DND-41 (cell line): Measurements from ENCODE around the gene PTCD3.

Experiments
- ATAC-seq: fragments of 200-7000 bp; cut with Tn5 transposase; 3 replicates; pipeline ENCODE4 v1.9.1; 2021; ENCODE audit warnings: low read depth; ENCODE audit not compliant: insufficient read depth
- DNase-seq: peaks from one replicate; pipeline ENCODE4 v3.0.0-alpha.2; 2020
- H2AFZ ChIP-seq: 2 replicates; pipeline ENCODE4 v1.6.0; 2012; ENCODE audit warnings: low read depth, low read length
- H3K27ac ChIP-seq: 2 replicates; pipeline ENCODE4 v1.5.1; 2012; ENCODE audit warnings: low read length, inconsistent platforms
- H3K27me3 ChIP-seq: fragments of 200-600 bp; sonication (generic); 2 replicates; pipeline ENCODE4 v1.6.0; 2012; ENCODE audit warnings: low read length, mild to moderate bottlenecking, inconsistent platforms; ENCODE audit not compliant: insufficient read depth, poor library complexity
- H3K36me3 ChIP-seq: 2 replicates; pipeline ENCODE4 v1.5.1; 2012; ENCODE audit warnings: low read length, inconsistent platforms; ENCODE audit not compliant: insufficient read depth
- H3K4me1 ChIP-seq: 2 replicates; pipeline ENCODE4 v1.5.1; 2012; ENCODE audit warnings: mild to moderate bottlenecking, low read length; ENCODE audit not compliant: insufficient read depth
- H3K4me2 ChIP-seq: 2 replicates; pipeline ENCODE4 v1.6.0; 2012; ENCODE audit warnings: mild to moderate bottlenecking, moderate library complexity, low read length, inconsistent platforms; ENCODE audit not compliant: insufficient read depth
- H3K4me3 ChIP-seq, 2 experiments: fragments of 200-600 bp in 1 of 2; shearing (Covaris generic) in 1 of 2; 2 replicates each; pipeline ENCODE4 v1.5.1; 2012 to 2016; ENCODE audit warnings: inconsistent platforms in 2 of 2, low read length in 2 of 2, mild to moderate bottlenecking in 2 of 2, low read depth in 1 of 2, moderate library complexity in 1 of 2
- H3K79me2 ChIP-seq: 2 replicates; pipeline ENCODE4 v1.6.0; 2012; ENCODE audit warnings: low read length, inconsistent platforms; ENCODE audit not compliant: insufficient read depth
- H3K9ac ChIP-seq: 2 replicates; pipeline ENCODE4 v1.6.0; 2012; ENCODE audit warnings: low read depth, mild to moderate bottlenecking, inconsistent platforms, low read length, moderate library complexity
- H3K9me3 ChIP-seq: 2 replicates; pipeline ENCODE4 v1.5.1; 2012; ENCODE audit warnings: low read length, moderate library complexity, mild to moderate bottlenecking, inconsistent platforms; ENCODE audit not compliant: insufficient read depth, severe bottlenecking
- H4K20me1 ChIP-seq: 2 replicates; pipeline ENCODE4 v1.6.0; 2012; ENCODE audit warnings: low read length; ENCODE audit not compliant: insufficient read depth
- EZH2 ChIP-seq: IDR thresholded peaks from 3 replicates; pipeline ENCODE4 v1.6.1; 2012; ENCODE audit warnings: borderline replicate concordance, low read depth, mild to moderate bottlenecking, moderate library complexity, low read length, inconsistent platforms; ENCODE audit not compliant: severe bottlenecking
- TF ChIP-seq, protein P1 (sequence below): IDR thresholded peaks from 2 replicates; pipeline ENCODE4 v1.5.1; 2012; ENCODE audit warnings: borderline replicate concordance, low read length, moderate library complexity, mild to moderate bottlenecking; ENCODE audit not compliant: poor library complexity, severe bottlenecking; ENCODE audit errors: extremely low read depth

Gene PTCD3

DNA sequence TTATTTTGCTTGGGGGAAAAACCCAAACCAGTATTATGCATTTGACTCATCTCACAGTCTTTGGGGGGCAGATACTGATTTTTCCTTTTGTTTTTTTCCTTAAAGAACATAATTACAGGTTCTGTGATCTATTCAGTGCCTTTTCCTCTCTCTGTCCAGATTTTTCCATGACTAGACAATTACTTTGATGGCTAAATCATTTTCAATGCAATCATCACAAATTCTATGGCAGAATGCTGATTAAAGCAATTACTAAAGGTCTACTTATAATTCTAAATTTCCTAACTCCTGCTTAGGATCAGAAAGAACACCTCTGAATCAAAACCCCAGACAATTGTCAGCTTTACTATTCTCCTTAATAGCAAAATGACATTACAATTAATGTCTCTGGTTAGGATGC is 39.1 kb upstream of the PTCD3 start:
- Histone ChIP-seq H3K4me2 (no peak overlapping the region), H3K79me2 (no peaks in the 10 kb centered on the region), H3K4me3 (no peak overlapping the region), H3K9ac (no peak overlapping the region), H3K9me3 (no peaks in the 10 kb centered on the region), H3K27ac (peak overlapping the region; percentile 16), H3K4me1 (peaks cover 26% of the 10 kb centered on the region), H2AFZ (no peak overlapping the region), H3K27me3 (no peaks in the 10 kb centered on the region), H4K20me1 (no peaks in the 10 kb centered on the region), H3K36me3 (peaks cover 93% of the 10 kb centered on the region)
- TF ChIP-seq, protein P1, sequence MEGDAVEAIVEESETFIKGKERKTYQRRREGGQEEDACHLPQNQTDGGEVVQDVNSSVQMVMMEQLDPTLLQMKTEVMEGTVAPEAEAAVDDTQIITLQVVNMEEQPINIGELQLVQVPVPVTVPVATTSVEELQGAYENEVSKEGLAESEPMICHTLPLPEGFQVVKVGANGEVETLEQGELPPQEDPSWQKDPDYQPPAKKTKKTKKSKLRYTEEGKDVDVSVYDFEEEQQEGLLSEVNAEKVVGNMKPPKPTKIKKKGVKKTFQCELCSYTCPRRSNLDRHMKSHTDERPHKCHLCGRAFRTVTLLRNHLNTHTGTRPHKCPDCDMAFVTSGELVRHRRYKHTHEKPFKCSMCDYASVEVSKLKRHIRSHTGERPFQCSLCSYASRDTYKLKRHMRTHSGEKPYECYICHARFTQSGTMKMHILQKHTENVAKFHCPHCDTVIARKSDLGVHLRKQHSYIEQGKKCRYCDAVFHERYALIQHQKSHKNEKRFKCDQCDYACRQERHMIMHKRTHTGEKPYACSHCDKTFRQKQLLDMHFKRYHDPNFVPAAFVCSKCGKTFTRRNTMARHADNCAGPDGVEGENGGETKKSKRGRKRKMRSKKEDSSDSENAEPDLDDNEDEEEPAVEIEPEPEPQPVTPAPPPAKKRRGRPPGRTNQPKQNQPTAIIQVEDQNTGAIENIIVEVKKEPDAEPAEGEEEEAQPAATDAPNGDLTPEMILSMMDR, result no peak
- no peak for TF ChIP-seq EZH2
- DNase-seq (no peak), ATAC-seq (no peak)

DNA sequence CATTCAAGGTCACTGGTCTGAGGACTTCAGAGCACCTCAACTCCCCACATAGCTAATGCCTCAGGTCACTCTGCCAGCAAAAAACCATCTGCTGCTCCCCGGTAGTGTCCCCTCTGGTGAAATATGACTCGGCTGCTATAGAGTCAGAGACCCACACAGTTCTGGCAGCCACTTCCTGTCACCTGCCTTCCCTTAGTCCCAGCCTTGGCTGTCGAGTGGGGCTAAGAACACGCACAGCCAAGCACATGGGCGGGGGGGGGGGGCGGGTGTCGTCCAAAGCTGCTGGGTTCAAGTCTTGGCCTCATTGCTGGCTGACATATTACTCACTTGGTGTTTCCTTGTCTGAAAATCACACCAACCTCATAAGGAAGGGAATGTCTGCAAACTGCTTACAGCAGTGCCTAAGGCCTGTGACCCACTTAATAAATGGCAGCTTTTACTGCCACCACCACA is 37.9 kb upstream of the PTCD3 start:
- peak overlapping the region; percentile 84 for H3K27ac ChIP-seq
- H3K9ac ChIP-seq, result 0 out of 2 replicates have a peak overlapping the region, but pooled peaks have one; percentile 12
- H2AFZ ChIP-seq, result no peak overlapping the region
- peaks cover 96% of the 10 kb centered on the region for H3K36me3 ChIP-seq
- H3K4me1 ChIP-seq, result peaks cover 26% of the 10 kb centered on the region
- ATAC-seq, result peak; percentile 100
- peak; percentile 76 for DNase-seq
- no peak overlapping the region for H3K4me3 ChIP-seq
- H3K79me2 ChIP-seq, result no peaks in the 10 kb centered on the region
- H3K9me3 ChIP-seq, result no peaks in the 10 kb centered on the region
- no peaks in the 10 kb centered on the region for H4K20me1 ChIP-seq
- no peaks in the 10 kb centered on the region for H3K27me3 ChIP-seq
- TF ChIP-seq, protein P1, result no peak
- TF ChIP-seq EZH2, result no peak
- H3K4me2 ChIP-seq, result 0 out of 2 replicates have a peak overlapping the region, but pooled peaks have one; percentile 9

- Histone ChIP-seq H3K9ac (0 out of 2 replicates have a peak overlapping the region, but pooled peaks have one; percentile 12), H3K4me2 (0 out of 2 replicates have a peak overlapping the region, but pooled peaks have one; percentile 4), H3K4me1 (peaks cover 26% of the 10 kb centered on the region), H3K9me3 (no peaks in the 10 kb centered on the region), H3K4me3 (no peak overlapping the region), H3K27ac (peak overlapping the region; percentile 69), H3K36me3 (peaks cover 96% of the 10 kb centered on the region), H4K20me1 (no peaks in the 10 kb centered on the region), H3K27me3 (no peaks in the 10 kb centered on the region), H3K79me2 (no peaks in the 10 kb centered on the region), H2AFZ (no peak overlapping the region)
- no peak for ATAC-seq
- TF ChIP-seq EZH2, result no peak
- TF ChIP-seq, protein P1, result no peak
- no peak for DNase-seq
These were observed 37.4 kb upstream of the PTCD3 start for GRCh38 chr2:86068648-86069047.
